Stomach (tissue), 9 donors: ENCODE data around the gene HLCS. TPM values are rescaled to one million over a fixed set of nuclear protein-coding genes. Genes with fewer than 3 reads are reported as not detected.

Experiments
- DNase-seq, 2 donors: peaks; one replicate each; pipeline versions ENCODE4 v3.0.0 to v3.0.0-alpha.2; 2013 to 2019
- H3K27ac ChIP-seq, 5 donors: fragments of 200-600 bp in 4 of 5; sonication (generic) in 4 of 5; one replicate each; pipeline ENCODE4 v1.5.1; 2013 to 2019; ENCODE audit warnings: mild to moderate bottlenecking in 1 of 5, moderate library complexity in 1 of 5
- H3K27me3 ChIP-seq, 3 donors: fragments of 200-600 bp; sonication (generic); one replicate each; pipeline ENCODE4 v1.5.1; 2017 to 2019; ENCODE audit warnings: mixed run types in 1 of 3
- H3K36me3 ChIP-seq, 4 donors: fragments of 200-600 bp; sonication (generic); 1 replicate in 3 of 4; 2 replicates in 1 of 4; pipeline ENCODE4 v1.5.1; 2016 to 2019
- H3K4me1 ChIP-seq, 4 donors: fragments of 200-600 bp; sonication (generic); one replicate each; pipeline ENCODE4 v1.5.1; 2016 to 2019
- H3K4me3 ChIP-seq, 4 donors: fragments of 200-600 bp; sonication (generic) in 3 of 4; one replicate each; pipeline ENCODE4 v1.5.1; 2016 to 2019; ENCODE audit warnings: mild to moderate bottlenecking in 1 of 4
- H3K9me3 ChIP-seq, 4 donors: fragments of 200-600 bp; sonication (generic); one replicate each; pipeline ENCODE4 v1.5.1; 2016 to 2019
- EP300 ChIP-seq: sonication (generic); formaldehyde crosslinking; IDR thresholded peaks from one replicate; pipeline ENCODE4 v1.6.1; 2017; ENCODE audit warnings: antibody characterized with exemption
- POLR2A ChIP-seq, 4 donors: fragments of 450-650 bp; IDR thresholded peaks; one replicate each; pipeline ENCODE4 v1.6.1; 2016; ENCODE audit warnings: antibody characterized with exemption in 4 of 4, control low read depth in 2 of 4, mild to moderate bottlenecking in 1 of 4, moderate library complexity in 1 of 4
- POLR2AphosphoS5 ChIP-seq, 3 donors: sonication (generic); formaldehyde crosslinking; IDR thresholded peaks; one replicate each; pipeline ENCODE4 v1.6.1; 2016; ENCODE audit warnings: antibody characterized with exemption in 3 of 3
- WGBS, 5 donors: extraction: QIAGEN DNeasy Blood & Tissue Kit in 3 of 5; methylation state at CpG; one replicate each; pipeline versions ENCODE4 v1.1.5 to v1.1.7; 2013 to 2018; 5-methylcytosine and 5-hydroxymethylcytosine counted together
- intact Hi-C: fragments of 100-400 bp; cut with DNase I; formaldehyde crosslinking; loops from one replicate; pipeline ENCODE4 v1.15.1; 2023; ENCODE audit warnings: low total_unique reads
- polyA plus RNA-seq, 3 donors: library from polyadenylated mRNA; stranded (reverse); fragments of 200-250 nt; gene quantifications; one replicate each; pipeline ENCODE4 v1.2.3, GENCODE V29; 2013
- total RNA-seq, 5 donors: library from RNA; depleted of rRNA; stranded (reverse); fragments of >200 nt; gene quantifications; one replicate each; pipeline versions ENCODE4 v1.1.0 to v1.2.3, GENCODE V29; 2014 to 2016
- TF ChIP-seq, protein P1 (sequence below), 7 experiments: fragments of 450-650 bp in 4 of 7; fragments of 200-600 bp in 3 of 7; sonication (generic) in 3 of 7; IDR thresholded peaks; one replicate each; pipeline ENCODE4 v1.5.1; 2016 to 2019; ENCODE audit warnings: antibody characterized with exemption in 7 of 7, control low read depth in 2 of 7, mild to moderate bottlenecking in 1 of 7
- donor health status: healthy with polysubstance abuse.
- donor health status: Bipolar disorder and iron deficiency.
- donor health status: healthy.

Gene HLCS
- total and polyA plus RNA-seq, 8 donors = 2.3 to 35.1 (median 13.9) TPM

DNA sequence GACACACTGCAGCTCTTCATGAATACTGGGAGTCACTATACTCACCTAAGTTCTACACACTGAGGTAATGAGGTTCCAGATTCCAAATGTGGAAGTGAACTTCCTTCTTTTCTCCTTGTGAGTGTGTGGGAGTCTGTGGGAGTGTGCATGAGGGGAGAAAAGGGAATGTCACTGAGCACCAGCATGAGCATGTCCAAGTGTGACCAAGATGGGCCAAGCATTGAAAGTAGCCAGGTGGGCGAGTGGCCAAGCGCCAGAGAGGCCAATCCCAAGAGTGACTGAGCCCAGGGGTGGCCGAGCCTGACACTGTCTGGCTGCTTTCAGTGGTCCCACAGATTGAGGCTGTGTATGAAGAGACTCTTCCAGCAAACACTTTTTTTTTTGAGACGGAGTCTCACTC is 132.3 kb downstream of the HLCS start:
- intact Hi-C loops = no loop called here
- Histone ChIP-seq H3K27me3 (no peaks in the 10 kb centered on the region), H3K27ac (no peak overlapping the region), H3K4me1 (peaks cover 0 to 12% (median 0%) of the 10 kb centered on the region in 4 donors), H3K4me3 (no peak overlapping the region), H3K36me3 (no peaks in the 10 kb centered on the region), H3K9me3 (no peaks in the 10 kb centered on the region)
- DNase-seq = no peak
- TF ChIP-seq POLR2A (IDR thresholded peaks at IDR 0.05) (no peak), EP300 (no peak), POLR2AphosphoS5 (IDR thresholded peaks at IDR 0.05) (no peak)
- TF ChIP-seq, protein P1, sequence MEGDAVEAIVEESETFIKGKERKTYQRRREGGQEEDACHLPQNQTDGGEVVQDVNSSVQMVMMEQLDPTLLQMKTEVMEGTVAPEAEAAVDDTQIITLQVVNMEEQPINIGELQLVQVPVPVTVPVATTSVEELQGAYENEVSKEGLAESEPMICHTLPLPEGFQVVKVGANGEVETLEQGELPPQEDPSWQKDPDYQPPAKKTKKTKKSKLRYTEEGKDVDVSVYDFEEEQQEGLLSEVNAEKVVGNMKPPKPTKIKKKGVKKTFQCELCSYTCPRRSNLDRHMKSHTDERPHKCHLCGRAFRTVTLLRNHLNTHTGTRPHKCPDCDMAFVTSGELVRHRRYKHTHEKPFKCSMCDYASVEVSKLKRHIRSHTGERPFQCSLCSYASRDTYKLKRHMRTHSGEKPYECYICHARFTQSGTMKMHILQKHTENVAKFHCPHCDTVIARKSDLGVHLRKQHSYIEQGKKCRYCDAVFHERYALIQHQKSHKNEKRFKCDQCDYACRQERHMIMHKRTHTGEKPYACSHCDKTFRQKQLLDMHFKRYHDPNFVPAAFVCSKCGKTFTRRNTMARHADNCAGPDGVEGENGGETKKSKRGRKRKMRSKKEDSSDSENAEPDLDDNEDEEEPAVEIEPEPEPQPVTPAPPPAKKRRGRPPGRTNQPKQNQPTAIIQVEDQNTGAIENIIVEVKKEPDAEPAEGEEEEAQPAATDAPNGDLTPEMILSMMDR (IDR thresholded peaks at IDR 0.05) = no peak
- 86 to 98% (median 96%) methylated on average over 3 to 4 of the region's 4 CpGs for WGBS, 5 donors

- Histone ChIP-seq H3K9me3 (no peaks in the 10 kb centered on the region), H3K36me3 (peaks cover 0 to 5% (median under 1%) of the 10 kb centered on the region in 4 donors), H3K4me1 (no peaks in the 10 kb centered on the region), H3K27ac (no peak overlapping the region), H3K27me3 (no peaks in the 10 kb centered on the region), H3K4me3 (no peak overlapping the region)
- WGBS, 5 donors = 85 to 94% (median 87%) methylated on average over 8 of the region's 8 CpGs
- intact Hi-C loops = no loop called here
- no peak for TF ChIP-seq POLR2AphosphoS5 (IDR thresholded peaks at IDR 0.05)
- TF ChIP-seq, protein P1 (IDR thresholded peaks at IDR 0.05) = no peak
- TF ChIP-seq POLR2A (IDR thresholded peaks at IDR 0.05) = no peak
- TF ChIP-seq EP300 = no peak
- no peak for DNase-seq
Measured at GRCh38 chr21:36830100-36830499, 136.4 kb downstream of the HLCS start.

- no peaks in the 10 kb centered on the region for H3K27me3 ChIP-seq
- intact Hi-C loops = no loop called here
- no peak for TF ChIP-seq POLR2A (IDR thresholded peaks at IDR 0.05)
- TF ChIP-seq POLR2AphosphoS5 (IDR thresholded peaks at IDR 0.05) = no peak
- TF ChIP-seq, protein P1 (IDR thresholded peaks at IDR 0.05) = no peak
- TF ChIP-seq EP300 = no peak
- H3K4me3 ChIP-seq = no peak overlapping the region
- H3K27ac ChIP-seq = no peak overlapping the region
- no peaks in the 10 kb centered on the region for H3K4me1 ChIP-seq
- no peaks in the 10 kb centered on the region for H3K9me3 ChIP-seq
- H3K36me3 ChIP-seq = peaks cover 0 to 16% (median 3%) of the 10 kb centered on the region in 4 donors
- no peak for DNase-seq
- 60 to 71% (median 68%) methylated on average over 4 of the region's 4 CpGs for WGBS, 5 donors
Measured at GRCh38 chr21:36828891-36829515, 137.5 kb downstream of the HLCS start.

DNA sequence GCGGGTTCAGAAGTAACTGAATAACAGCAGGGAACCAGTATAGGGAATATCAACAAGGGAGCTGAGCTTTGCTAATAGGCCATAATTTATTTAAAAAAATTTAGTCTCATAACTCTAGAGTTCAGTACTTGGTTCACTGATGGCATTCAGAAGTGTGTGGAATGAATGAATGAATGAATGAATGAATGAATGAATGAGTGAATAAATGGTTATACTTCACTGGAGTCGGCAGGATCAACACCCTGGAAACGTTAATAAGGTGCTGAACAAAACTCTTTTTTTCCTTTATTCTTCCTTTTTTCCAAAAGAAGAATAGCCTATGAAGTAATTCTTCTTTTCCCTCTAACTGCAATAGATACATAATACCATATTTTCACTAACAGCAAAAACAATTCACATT is 138.3 kb downstream of the HLCS start:
- Histone ChIP-seq H3K27ac (no peak overlapping the region), H3K4me3 (no peak overlapping the region), H3K27me3 (no peaks in the 10 kb centered on the region), H3K9me3 (no peaks in the 10 kb centered on the region), H3K36me3 (peaks cover 0 to 18% (median 3%) of the 10 kb centered on the region in 4 donors), H3K4me1 (no peaks in the 10 kb centered on the region)
- TF ChIP-seq EP300 (no peak), POLR2AphosphoS5 (IDR thresholded peaks at IDR 0.05) (no peak), POLR2A (IDR thresholded peaks at IDR 0.05) (no peak)
- TF ChIP-seq, protein P1 (IDR thresholded peaks at IDR 0.05) = no peak
- 84 to 96% (median 91%) methylated on average over 3 of the region's 3 CpGs for WGBS, 5 donors
- no peak for DNase-seq
- intact Hi-C loops = no loop called here
